Stimulated activated CD4-positive, alpha-beta T cell treated with anti-CD3 and anti-CD28 coated beads, Interleukin-1b, Interleukin-23, amount 100 ng/mL, for 1 hour (primary cell): ENCODE results near the gene MST1.

Experiments
- DNase-seq, 2 donors: peaks; one replicate each; pipeline ENCODE4 v3.0.0-alpha.2; 2020; ENCODE audit warnings: low read depth in 2 of 2

The MST1 gene

DNA sequence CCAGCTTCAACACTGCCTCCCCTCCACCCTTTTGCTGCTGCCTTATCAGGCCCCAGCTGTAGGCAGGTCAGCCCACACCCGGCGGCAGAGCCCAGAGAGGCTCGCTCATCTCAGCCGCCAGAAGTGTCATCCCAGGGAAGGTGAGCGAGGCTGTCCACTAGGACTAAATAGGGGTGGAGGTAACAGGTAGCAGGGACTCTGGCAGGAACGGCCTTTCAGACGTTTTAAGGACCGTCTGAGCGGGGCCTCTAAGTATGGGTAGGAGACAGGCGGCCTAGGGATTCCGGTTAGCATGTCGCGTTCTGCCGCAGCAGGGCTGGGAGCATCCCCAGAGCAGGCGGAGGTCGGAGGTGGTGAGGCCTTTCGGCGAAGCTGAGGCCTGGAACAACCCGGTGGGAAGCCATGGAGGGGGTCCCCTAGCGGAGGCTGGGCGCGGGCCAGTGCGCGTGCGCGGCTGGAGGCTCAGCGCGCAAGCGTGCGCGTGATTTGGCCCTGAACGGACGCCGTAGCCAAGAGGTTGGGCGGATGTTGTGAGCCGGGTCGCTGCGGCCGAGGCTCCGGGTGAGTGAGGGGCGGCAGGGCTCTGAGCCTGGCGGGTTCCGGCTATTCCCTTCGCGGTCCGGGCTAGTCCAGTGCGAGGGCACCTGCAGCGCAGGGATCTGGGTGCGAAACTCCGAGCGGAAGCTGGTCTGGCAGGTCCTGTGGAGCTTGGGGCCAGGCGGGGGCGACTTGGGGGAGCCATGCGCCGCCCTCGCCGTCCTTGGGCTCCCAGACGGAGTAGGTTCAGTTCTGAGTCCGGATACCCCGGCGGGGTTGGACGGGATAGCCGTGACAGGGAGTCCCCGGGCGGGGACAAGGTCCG lies at the start of gene MST1, which contains the start of gene RNF123:
MST1 (minus strand) TSS at position 429 of the 862 bp plus-strand sequence. CDS start 783 bp downstream, outside the sequence.
RNF123 (plus strand) TSS at position 512 of the 862 bp plus-strand sequence. CDS start 1,609 bp downstream, outside the sequence.
- peak; percentile 79 to 83 for DNase-seq

DNA sequence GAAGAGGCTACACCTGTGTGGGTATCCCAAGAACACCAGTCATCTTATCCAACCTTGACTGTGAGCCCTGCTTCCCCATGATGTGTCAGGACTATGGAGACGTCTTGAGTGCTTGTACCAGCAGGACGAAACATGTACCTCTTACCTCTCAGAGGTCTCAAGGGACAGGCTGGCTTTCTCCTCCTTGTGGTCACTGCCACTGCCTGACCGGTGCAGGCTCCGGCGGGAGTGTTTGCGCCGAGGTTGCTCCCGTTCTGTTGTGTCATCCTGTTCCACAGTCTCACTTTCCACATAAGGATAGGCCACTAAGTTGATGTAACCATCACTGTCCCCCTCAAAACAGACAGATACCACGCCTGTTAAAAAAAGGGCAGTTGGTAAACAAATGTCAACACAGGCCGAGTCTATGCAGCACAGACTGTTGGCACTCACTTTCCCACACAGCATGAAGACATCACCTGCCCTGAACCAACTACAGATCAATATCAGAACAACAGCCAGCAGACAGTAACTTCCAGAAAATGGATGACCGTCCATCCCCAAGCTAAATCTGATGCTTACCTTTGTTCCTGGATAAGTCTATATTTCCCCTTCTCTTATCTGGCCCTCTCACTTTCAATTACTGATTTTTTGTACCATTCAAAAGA lies 48.9 kb upstream of the MST1 start:
- DNase-seq, result no peak

DNA sequence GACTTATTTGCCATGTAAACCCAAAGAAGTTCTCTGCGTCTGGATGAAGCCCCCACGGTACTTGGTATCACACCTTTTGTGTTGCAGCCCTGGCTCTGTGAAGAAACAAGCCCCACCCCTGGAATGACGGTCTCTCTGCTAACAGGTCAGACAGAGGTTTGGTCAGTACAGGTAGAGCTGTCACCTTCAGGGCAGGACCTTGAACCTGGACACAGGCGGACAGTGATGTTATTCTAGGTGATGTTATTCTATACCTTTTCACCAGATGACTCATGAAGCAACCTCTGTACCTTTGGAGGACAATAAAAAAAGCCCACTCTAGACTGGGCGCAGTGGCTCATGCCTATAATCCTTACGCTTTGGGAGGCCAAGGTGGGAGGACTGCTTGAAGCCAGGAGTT lies 45.5 kb upstream of the MST1 start:
- DNase-seq, result no peak

DNA sequence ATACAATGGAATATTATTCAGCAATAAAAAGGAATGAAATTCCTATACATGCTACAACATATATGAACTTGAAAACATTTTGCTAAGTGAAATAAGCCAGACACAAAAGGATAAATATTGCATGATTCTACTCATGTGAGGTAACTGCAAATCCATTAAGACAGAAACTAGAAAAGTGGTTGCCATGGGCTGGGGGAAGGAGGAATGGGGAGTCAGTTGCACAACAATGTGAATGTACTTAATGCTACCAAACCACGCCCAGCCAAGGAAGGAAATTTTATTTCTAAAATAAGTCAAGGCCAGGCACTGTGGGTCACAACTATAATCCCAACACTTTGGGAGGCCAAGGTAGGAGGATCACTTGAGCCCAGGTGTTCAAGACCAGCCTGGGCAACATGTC lies 44.3 kb upstream of the MST1 start:
- no peak for DNase-seq

DNA sequence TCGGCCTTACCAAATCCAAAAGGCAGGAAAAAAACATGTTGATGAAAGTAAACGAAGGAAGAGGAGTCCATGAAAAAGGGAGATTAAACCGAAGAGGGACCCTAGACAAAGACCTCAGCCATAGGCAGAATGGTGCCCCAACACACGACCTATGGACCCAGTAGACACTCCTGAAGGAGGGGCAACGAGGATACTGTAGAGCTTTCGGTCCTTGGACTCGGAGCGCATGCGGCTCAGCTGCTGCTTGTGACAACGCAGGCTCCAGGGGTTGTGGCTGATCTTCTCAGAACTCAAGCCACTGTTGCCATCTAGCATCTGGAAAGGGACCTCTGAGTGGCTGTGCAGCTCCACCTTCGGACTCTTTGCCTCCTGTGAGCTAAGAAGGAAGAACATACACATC lies 43.3 kb upstream of the MST1 start:
- no peak for DNase-seq

DNA sequence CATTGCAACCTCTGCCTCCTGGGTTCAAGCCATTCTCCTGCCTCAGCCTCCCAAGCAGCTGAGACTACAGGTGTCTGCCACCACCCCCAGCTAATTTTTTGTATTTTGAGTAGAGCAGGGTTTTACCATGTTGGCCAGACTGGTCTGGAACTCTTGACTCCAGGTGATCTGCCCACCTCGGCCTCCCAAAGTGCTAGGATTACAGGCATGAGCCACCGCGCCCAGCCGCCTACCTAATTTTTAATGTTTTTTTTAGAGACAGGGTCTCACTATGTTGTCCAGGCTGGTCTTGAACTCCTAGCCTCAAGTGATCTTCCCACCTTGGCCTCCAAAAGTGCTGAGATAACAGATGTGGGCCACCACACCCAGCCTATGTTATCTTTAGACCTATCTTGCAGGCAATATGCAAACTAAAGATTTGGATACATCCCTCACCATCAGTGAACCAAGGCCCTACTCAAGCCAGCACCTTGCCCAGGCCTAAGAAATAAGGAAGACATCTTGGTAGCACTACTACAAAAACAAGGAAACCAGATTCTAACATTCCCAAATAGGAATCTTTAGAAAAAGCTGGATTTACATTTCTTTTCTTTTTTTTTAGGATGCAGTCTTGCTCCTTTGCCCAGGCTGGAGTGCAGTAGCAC lies 40.8 kb upstream of the MST1 start:
- DNase-seq, result no peak

DNA sequence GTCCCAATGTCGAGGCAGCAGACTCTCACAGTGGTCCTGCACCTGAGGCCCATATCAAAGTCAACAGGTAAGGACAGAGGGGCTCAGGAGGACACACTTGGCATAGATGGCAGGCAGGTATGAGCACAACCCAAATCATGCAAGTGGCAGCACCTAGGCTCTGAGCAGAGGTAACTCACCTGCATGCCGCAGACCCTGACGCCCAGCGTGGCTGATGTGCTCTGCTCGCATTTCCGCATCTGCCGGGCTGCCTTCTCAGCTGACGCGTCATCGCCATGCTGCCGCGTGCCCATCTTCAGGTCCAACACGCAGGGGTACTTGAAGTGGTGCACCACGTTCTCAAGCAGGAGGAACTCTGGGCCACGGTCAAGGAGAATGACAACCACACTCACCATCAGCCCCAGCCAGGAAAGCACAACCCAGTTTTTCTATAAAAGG lies 38.7 kb upstream of the MST1 start:
- no peak for DNase-seq

DNA sequence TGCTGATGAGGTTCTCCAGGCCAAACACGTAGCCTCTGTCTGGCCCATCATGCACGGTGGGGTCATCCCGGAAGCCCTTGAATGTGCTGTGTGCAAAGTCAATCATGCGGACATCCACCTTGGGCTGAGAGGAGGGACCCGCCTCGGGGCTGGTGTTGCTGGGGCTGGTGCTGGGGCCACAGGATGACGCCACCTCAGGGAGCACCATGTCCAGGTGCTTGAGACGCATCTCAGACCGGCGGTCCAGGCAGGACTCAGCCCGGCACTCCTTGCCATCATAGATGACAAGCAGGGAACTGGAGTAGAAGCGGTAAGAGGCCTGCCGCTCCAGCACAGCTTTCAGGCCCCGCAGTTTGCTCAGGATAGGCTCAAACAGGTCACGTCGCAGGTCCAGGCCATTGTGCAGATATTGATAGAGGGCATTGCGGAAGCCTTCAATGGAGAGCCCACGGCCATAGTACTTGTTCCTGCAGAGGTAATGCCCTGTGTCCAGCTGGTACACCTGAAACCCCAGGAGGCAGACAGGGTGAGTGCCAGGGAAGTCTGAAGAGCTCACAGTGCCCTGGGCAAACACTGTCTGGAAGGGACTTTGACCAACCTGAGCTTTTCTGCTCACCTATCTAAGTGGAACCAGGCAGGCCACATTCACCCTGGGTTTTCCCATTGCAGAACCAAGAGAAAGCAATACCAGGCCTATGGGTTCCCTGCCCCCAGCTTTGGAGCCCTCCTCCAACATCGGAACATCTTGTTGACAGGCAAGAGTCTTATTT lies 38.1 kb upstream of the MST1 start:
- no peak for DNase-seq

DNA sequence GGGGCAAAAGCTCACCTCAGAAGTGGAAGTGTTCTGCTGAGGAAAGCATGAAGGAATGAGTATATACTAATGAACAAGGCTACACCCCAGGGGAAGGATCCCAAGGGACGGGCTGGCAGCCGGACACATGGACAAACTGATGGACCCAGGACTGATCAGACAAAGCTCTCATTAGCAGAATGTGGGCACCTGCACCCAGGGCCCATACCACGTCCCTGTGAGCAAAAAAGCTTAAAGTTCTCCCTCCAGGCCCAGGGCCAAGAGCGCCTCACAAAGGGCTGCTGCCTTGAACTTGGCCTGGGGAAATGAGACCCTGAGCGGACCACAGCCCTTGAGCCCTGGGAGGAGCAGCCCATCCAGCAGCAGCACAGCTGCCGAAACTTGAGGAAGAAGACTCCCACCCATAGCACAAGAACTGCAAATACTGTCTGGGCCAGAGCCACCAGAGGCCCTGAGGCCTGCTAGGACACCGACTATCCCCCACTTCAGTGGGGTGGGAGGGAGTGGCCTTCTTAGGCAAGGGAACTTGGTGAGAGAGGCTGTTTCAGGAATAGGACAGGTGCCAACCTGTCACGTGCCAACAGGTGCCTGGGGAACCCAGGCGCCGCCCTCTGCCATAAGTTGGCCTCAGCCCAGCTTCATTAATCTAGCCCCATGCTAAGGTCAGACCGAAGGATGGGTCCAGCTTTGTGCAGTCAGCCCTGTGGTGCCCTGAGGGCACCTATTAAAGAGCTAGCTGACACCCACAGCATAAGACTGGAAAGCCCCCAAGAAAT lies 36.8 kb upstream of the MST1 start:
- DNase-seq, result no peak

DNA sequence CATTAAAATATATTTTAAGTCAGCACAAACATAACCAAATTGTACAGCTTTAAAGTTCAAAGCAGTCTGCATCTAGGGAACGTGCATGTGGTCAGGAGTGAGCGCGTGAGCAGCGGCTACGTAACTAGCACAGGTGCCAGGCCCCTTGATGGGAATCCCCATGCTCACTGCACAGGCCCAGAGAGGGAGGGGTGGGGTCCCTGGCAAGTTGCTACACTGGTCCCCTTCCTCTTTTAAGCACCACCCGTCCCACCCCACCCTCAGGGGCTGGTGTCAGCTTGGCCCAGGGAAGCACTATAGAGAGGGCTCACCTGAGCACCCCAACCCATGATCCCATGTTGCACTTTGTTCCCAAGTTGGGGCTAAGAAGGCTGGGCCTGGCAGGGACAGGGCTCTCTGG lies 35.3 kb upstream of the MST1 start:
- no peak for DNase-seq

DNA sequence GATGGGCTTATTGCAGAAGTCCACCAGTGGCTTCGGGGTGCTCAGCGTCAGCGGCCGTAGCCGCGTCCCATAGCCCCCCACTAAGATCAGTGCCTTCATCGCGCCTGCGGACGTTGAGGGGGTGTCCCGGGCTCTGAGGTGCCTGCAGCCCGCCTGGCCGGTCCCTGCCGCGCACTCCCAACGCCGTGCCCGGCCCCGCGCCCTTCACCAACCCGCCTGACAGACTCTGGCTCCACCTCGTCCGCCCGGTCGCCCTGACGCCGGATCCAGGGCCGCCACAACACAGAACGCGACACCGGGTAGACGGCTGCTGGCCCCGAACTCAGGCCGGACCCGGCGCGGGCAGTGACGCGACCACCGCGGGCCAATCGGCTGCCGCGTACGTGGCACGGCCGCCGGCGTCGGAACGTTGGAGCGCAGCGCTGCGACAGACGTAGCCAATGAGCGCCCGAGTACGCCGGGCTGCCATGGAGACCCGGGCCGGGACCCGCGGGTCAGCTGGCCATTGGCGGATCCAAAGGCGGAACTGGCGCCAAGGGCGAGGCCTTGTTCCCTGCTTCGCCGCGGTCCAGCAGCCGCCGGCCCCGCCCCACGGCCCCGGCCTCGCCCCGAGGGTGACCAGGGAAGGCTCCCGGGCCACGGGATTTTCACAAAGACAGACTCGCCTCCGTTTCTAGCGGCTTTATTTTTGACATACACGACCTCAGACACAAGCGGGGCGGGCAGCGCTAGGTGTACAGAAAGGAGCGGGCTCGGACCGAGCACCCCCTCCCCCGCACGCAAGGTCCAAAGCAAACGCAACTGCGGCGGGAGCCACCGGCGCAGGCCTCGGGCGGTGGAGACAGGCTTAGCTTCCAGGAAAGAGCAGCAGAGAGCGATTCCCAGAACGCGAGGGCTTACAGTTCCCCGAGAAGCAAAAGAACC lies 34.6 kb upstream of the MST1 start, which contains the start of gene GMPPB:
GMPPB (minus strand) TSS at position 324 of the 924 bp plus-strand sequence; CDS start at position 99, 225 bp downstream.
- peak; percentile 71 to 78 for DNase-seq

DNA sequence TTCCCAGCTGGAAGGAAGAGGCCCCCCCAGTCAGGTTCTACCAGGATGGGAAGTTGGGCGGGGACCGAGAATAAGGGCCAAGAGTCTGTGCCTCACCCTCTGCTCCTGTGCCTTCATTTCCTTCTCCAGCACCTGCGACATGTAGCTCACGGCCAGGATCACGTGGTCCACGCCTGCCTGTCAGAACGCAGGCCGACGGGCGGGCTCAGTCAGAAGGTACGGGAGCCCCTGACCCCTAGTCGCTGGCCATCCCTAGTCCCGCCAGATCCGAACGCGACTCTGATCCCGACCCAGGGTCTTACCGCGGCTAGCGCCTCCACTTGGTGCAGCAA lies 34.0 kb upstream of the MST1 start:
- no peak for DNase-seq

DNA sequence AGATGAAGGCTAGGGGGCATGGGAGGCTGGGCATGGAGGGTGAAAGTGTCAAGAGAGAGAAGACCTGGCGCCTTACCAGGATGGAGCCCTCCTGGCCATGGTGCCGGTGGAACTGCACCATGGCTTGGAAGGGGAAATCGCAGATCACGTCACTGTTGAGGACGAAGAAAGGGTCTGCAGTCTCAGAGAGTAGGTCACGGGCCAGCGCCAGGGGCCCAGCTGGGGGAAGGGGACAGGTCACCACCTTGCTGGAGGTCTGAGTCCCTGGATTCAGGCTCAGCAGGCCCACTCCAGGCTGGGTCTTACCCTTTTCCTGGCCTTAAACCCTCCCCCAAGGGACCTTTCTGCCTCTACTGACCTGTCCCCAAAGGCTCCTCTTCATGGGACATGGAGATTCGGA lies 33.6 kb upstream of the MST1 start:
- no peak for DNase-seq

DNA sequence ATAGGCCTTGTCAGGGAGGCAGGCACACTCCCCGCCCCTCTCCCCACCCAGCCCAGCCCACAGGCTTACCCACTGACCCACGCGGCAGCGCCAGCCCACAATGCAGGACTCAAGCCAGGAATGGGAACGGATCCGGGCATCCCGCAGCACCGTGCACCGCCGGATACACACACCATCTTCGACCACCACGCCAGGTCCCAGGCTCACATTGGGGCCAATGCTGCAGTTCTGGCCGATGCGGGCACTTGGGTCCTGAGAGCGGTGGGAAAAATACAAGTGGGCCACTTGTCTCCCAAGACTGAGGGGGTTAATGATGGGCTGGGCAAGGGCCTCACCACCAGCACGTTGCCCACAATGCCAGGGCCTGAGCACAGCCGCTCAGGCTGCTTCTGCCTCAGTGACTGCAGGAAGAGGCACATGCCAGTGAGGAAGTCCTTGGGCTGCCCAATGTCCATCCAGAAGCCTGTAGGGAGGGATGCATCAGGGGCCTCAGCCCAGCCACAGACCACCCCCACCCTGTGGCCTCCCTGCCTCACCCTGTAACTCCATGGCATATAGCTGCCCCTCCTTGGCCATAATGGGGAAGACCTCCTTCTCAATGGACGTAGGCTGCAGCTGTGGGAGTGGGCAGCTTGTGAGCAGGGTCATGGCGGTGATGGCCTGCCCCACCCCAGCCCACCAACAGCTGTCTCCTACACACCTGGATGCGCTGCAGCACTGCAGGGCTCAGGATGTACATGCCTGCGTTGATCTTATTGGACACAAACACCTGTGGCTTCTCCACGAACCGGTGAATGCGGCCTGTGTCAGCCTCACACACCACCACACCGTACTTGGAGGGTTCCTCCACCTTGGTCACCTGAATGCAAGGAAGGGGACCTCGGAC lies 32.9 kb upstream of the MST1 start:
- no peak for DNase-seq

DNA sequence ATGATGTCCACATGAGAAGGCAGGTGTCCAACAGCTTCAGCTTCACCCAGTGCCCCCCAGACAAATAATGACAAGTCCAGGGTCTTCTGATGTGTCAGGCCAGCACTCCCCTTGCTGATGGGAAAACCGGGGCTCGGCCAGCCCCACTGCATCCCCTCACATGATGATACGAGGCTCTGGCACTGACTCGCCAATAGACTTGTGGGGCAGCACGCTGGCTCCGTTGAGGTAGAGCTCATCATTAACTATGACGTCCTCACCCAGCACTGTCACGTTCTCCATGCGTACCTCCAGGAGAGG lies 32.3 kb upstream of the MST1 start:
- no peak for DNase-seq

DNA sequence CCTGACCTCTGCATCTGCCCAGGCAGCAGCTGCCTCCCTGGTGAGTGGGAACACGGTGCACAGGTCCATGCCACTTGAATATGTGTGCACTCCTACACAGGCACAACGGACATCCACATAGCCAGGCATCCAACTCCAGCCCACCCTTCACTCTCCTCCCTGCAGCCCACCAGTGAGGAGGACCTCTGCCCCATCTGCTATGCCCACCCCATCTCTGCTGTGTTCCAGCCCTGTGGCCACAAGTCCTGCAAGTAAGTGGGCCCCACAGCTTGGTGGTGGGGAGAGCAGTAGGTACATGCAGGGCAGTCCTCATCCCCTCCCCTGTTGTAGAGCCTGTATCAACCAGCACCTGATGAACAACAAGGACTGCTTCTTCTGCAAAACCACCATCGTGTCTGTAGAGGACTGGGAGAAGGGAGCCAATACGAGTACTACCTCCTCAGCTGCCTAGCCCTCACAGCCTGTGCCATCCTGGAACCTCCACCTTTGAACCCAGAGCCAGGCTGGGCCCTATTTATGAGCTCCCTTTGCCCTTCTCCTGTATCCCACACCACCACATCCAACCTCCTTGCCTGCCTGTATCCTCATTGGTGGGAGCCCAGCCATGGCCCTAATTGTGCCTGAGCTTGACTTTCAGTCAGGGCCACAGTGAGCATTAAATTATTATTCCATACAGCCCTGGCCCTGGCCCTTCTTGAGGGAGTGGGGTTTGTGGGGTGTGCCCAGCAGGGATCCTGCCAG lies 31.8 kb upstream of the MST1 start:
- no peak for DNase-seq

DNA sequence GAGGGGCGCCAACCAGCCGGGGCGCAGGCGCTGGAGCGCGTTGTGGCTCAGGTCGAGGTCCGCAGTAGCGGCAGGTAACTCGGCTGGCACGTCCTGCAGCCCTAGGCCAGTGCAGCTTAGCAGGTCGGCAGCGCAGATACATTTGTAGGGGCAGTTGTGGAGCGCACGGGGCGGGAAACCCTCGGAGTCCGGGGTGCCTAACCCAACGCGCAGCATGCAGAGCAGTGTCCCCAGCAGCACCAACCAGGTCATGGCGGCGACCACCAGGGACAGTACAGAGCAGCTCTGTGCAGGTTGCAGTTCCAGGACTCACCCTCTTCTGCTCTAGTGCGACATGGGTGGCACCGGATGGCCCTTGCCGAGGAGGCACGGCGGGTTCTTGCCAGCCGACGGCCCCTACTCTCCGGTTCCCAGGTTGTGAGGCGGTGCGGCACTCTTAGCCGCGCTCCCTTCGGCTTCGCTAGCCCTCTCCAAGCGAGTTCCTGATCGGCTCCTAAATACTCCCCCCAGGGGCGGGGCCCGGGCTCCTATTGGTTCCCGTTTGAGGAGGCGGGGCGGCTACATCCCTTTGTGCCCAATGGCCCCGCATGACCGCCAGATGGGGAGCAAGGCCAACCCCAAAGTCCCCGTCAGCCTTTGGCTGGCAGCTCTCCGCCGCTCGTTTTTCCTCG lies 30.1 kb upstream of the MST1 start, which contains the start of gene AMIGO3:
AMIGO3 (minus strand) TSS at position 471 of the 671 bp plus-strand sequence; CDS start at position 252, 219 bp downstream.
- DNase-seq, result peak; percentile 69 to 85

DNA sequence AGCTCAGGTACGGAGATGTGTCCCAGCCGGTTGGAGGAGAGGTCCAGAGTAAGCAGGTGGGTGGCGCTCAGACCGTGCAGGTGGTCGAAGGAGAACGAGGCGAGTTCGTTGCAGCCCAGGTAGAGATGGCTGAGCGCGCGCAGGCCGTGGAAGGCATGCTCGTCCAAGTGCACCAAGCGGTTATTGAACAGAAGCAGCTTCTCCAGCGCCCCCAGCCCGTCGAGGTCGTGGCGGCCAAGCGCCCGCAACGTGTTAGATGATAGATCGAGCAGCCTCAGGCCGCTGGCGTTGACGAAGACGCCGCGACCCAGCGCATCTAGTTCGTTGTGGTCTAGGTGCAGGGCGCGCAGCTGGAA lies 29.6 kb upstream of the MST1 start:
- DNase-seq, result no peak
